PC-9 (cell line): ENCODE data around the gene PRM3. TPM values are rescaled to one million over a fixed set of nuclear protein-coding genes. Genes with fewer than 3 reads are reported as not detected.

Experiments
- BruUV-seq: library from RNA; stranded (reverse); fragments of 400-500 nt; replicated peaks from 2 replicates; lab custom pipeline; 2021; lab: Mats Ljungman, UMichigan
- CTCF ChIA-PET: fragments of 300-600 bp; sonication (Branson Sonifier 250); formaldehyde crosslinking; loops from one replicate; lab custom pipeline; 2022; ENCODE audit warnings: antibody characterized with exemption; lab: Charles Lee
- POLR2A ChIA-PET: fragments of 300-600 bp; sonication (Branson Sonifier 250); formaldehyde crosslinking; loops from one replicate; lab custom pipeline; 2022; ENCODE audit warnings: antibody characterized with exemption; ENCODE audit not compliant: unreplicated experiment; lab: Charles Lee
- DNase-seq, 2 experiments: peaks; one replicate each; pipeline versions ENCODE4 v3.0.0 to v3.0.0-alpha.2; 2015 to 2022; ENCODE audit warnings: mixed read lengths in 1 of 2
- H2AFZ ChIP-seq: fragments of 200-600 bp; sonication (generic); 2 replicates; pipeline ENCODE4 v1.8.1; 2017; ENCODE audit warnings: antibody characterized with exemption
- H3F3A ChIP-seq: fragments of 200-600 bp; sonication (generic); 2 replicates; pipeline ENCODE4 v1.8.1; 2017; ENCODE audit warnings: antibody characterized with exemption, mild to moderate bottlenecking, low read depth; ENCODE audit not compliant: insufficient read depth
- H3K27ac ChIP-seq: fragments of 200-600 bp; sonication (generic); 2 replicates; pipeline ENCODE4 v1.6.1; 2016; ENCODE audit warnings: mixed run types
- H3K27me3 ChIP-seq: fragments of 200-600 bp; sonication (generic); 2 replicates; pipeline ENCODE4 v1.6.1; 2016; ENCODE audit warnings: low read depth, mixed run types; ENCODE audit not compliant: insufficient read depth
- H3K36me3 ChIP-seq: fragments of 200-600 bp; sonication (generic); 2 replicates; pipeline ENCODE4 v1.6.1; 2016; ENCODE audit warnings: low read depth, mixed run types
- H3K4me1 ChIP-seq: fragments of 200-600 bp; sonication (generic); replicated peaks from 2 replicates; pipeline ENCODE4 v1.6.1; 2016; ENCODE audit warnings: mixed run types; ENCODE audit not compliant: insufficient read depth
- H3K4me2 ChIP-seq: fragments of 200-600 bp; sonication (generic); 2 replicates; pipeline ENCODE4 v1.6.1; 2017; ENCODE audit warnings: mixed run types
- H3K4me3 ChIP-seq: fragments of 200-600 bp; sonication (generic); 2 replicates; pipeline ENCODE4 v1.6.1; 2016; ENCODE audit warnings: mixed run types
- H3K79me2 ChIP-seq: fragments of 200-600 bp; sonication (generic); 2 replicates; pipeline ENCODE4 v1.6.1; 2017; ENCODE audit warnings: low read depth, mixed run types
- H3K9me2 ChIP-seq: fragments of 200-600 bp; sonication (generic); 2 replicates; pipeline ENCODE4 v1.8.1; 2017; ENCODE audit warnings: mild to moderate bottlenecking; ENCODE audit not compliant: insufficient read depth
- H3K9me3 ChIP-seq: fragments of 200-600 bp; sonication (generic); 2 replicates; pipeline ENCODE4 v1.8.1; 2016; ENCODE audit warnings: low read depth; ENCODE audit not compliant: insufficient read depth
- H4K20me1 ChIP-seq: fragments of 200-600 bp; sonication (generic); 2 replicates; pipeline ENCODE4 v1.8.1; 2017; ENCODE audit not compliant: insufficient read depth
- CTCF ChIP-seq: fragments of 200-600 bp; sonication (generic); conservative IDR thresholded peaks from 2 replicates; pipeline ENCODE4 v1.6.1; 2017; ENCODE audit warnings: mixed run types, antibody characterized with exemption, mild to moderate bottlenecking, moderate library complexity
- EZH2 ChIP-seq: fragments of 200-600 bp; sonication (generic); IDR thresholded peaks from 2 replicates; pipeline ENCODE4 v1.8.0; 2017; ENCODE audit warnings: antibody characterized with exemption, low read depth
- intact Hi-C: fragments of 100-400 bp; cut with micrococcal nuclease; formaldehyde crosslinking; loops from one replicate; pipeline ENCODE4 v1.10.0; 2022; ENCODE audit not compliant: unreplicated experiment
- total RNA-seq: library from RNA; stranded (reverse); gene quantifications from 2 replicates; pipeline ENCODE4 v1.2.3, GENCODE V29; 2021

PRM3 gene
- total RNA-seq, 1 experiment from 2014 or later = not detected

- Histone ChIP-seq H3K9me2 (no peaks in the 10 kb centered on the region), H3K9me3 (no peaks in the 10 kb centered on the region), H3K4me3 (no peak overlapping the region), H3K79me2 (no peaks in the 10 kb centered on the region), H3K27ac (no peak overlapping the region), H2AFZ (no peak overlapping the region), H3K4me2 (no peak overlapping the region), H3F3A (no peaks in the 10 kb centered on the region), H3K36me3 (no peaks in the 10 kb centered on the region), H3K27me3 (peaks cover 10% of the 10 kb centered on the region; the same call in 1 of the 2 replicates), H3K4me1 (no peaks in the 10 kb centered on the region), H4K20me1 (no peaks in the 10 kb centered on the region)
- BruUV-seq = no TSS peak
- ChIA-PET CTCF (no interaction called here), POLR2A (no interaction called here)
- TF ChIP-seq CTCF (no peak), EZH2 (no peak)
- DNase-seq = no peak
- intact Hi-C loops = no loop called here
These were observed 394 bp upstream of the PRM3 start for GRCh38 chr16:11273721-11274324.

GRCh38 chr16:11272484-11272883, 945 bp downstream of the PRM3 start:
- H3K36me3 ChIP-seq = no peaks in the 10 kb centered on the region
- no peak overlapping the region for H2AFZ ChIP-seq
- no peaks in the 10 kb centered on the region for H3K4me1 ChIP-seq
- no peaks in the 10 kb centered on the region for H4K20me1 ChIP-seq
- ChIA-PET POLR2A (no interaction called here), CTCF (no interaction called here)
- H3K27ac ChIP-seq = no peak overlapping the region
- TF ChIP-seq CTCF (no peak), EZH2 (no peak)
- no peaks in the 10 kb centered on the region for H3K9me3 ChIP-seq
- H3F3A ChIP-seq = no peaks in the 10 kb centered on the region
- intact Hi-C loops = no loop called here
- H3K79me2 ChIP-seq = no peaks in the 10 kb centered on the region
- H3K9me2 ChIP-seq = no peaks in the 10 kb centered on the region
- no peak overlapping the region for H3K4me2 ChIP-seq
- H3K4me3 ChIP-seq = no peak overlapping the region
- H3K27me3 ChIP-seq = peaks cover 10% of the 10 kb centered on the region; the same call in 1 of the 2 replicates
- no TSS peak for BruUV-seq
- DNase-seq = no peak

GRCh38 chr16:11271610-11272009, 1.8 kb downstream of the PRM3 start:
- peaks cover 10% of the 10 kb centered on the region; the same call in 1 of the 2 replicates for H3K27me3 ChIP-seq
- no peak overlapping the region for H3K4me2 ChIP-seq
- H2AFZ ChIP-seq = no peak overlapping the region
- ChIA-PET CTCF (no interaction called here), POLR2A (no interaction called here)
- no peak overlapping the region for H3K27ac ChIP-seq
- no peaks in the 10 kb centered on the region for H3K4me1 ChIP-seq
- no peaks in the 10 kb centered on the region for H3K36me3 ChIP-seq
- H3K4me3 ChIP-seq = no peak overlapping the region
- intact Hi-C loops = no loop called here
- H3K9me3 ChIP-seq = no peaks in the 10 kb centered on the region
- no peaks in the 10 kb centered on the region for H4K20me1 ChIP-seq
- no TSS peak for BruUV-seq
- H3K9me2 ChIP-seq = no peaks in the 10 kb centered on the region
- no peaks in the 10 kb centered on the region for H3F3A ChIP-seq
- TF ChIP-seq CTCF (no peak), EZH2 (no peak)
- no peak for DNase-seq
- no peaks in the 10 kb centered on the region for H3K79me2 ChIP-seq
